HG03565 (cell line): ENCODE data around the gene PFKL.
"Not testable (repeated sequence)": the region's sequence is repeated elsewhere in the genome, so short reads cannot be mapped to it uniquely, and the experiment has no call there.

Experiments
- ATAC-seq: cut with Tn5 transposase; IDR thresholded peaks from one replicate; pipeline ENCODE4 v1.9.1; 2021; ENCODE audit warnings: mild to moderate bottlenecking, moderate library complexity; ENCODE audit not compliant: unreplicated experiment

Gene PFKL

DNA sequence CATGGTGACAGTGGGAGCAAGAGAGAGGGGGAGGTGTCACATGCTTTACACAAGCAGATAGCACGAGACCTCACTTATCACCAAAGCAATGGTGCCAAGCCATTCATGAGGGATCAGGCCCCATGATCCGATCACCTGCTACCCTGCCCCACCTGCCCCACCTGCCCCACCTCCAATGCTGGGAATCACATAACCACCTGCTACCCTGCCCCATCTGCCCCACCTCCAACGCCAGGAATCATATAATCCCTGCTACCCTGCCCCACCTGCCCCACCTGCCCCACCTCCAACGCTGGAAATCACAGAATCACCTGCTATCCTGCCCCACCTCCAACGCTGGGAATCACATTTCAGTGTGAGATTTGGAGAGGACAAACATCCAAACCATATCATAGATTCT, 24.8 kb upstream of the PFKL start:
- no peak for ATAC-seq

DNA sequence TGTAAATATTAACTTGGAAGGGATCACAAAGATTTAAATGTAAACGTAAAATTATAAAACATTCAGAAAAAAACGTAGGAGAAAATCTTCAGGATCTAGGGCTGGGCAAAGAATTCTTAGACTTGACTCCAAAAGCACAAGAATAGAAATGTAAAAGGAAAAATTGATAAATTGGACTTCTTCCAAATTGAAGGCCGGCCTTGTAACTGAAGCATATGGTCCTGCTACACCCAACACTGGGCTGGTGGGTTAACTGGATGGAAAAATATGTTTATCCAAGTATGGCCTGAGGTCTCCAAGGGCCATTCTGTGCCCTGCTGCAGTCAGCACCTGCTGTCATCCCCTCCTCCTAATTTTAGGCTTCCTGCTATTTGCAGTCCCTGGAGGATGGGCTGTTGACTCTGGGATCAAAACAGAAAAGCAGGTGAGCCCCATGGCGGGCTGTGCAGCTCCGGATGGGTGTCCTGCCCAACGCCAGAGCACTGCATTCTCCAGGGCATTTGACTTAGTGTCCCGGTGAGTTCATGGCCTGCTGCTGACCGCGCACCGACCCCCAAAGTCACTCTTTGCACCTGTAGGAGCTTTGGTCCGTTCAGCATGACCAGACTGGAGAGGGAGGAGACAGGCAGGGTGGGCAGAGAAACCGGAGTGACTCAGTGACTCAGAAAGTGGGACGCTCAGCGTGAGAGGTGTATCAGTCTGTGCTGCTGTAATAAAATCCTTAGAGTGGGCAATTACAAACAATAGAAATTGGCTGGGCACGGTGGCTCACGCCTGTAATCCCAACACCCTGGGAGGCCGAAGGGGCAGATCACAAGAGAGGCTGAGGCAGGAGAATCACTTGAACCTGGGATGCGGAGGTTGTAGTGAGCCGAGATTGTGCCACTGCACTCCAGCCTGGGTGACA, 20.2 kb upstream of the PFKL start:
- no peak for ATAC-seq

DNA sequence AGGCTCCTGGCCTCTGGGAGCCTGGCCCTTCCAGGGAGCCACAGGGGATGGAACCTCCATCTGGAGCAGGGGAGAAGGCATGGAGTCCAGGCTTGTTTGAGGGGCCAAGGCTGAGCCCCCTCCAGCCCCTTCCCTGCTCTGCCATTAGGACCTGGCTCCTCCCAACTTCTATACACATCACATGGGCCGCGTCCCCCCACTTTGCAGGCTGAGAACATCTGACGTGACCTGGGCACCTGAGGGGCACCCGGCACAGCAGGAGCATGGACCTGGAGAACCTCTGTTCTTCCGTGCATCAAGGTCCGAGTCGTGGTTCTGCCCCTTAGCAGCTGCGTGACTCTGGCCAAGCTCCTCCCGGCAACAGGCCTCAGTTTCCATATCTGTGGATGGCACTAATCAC, 18.1 kb upstream of the PFKL start:
- no peak for ATAC-seq

DNA sequence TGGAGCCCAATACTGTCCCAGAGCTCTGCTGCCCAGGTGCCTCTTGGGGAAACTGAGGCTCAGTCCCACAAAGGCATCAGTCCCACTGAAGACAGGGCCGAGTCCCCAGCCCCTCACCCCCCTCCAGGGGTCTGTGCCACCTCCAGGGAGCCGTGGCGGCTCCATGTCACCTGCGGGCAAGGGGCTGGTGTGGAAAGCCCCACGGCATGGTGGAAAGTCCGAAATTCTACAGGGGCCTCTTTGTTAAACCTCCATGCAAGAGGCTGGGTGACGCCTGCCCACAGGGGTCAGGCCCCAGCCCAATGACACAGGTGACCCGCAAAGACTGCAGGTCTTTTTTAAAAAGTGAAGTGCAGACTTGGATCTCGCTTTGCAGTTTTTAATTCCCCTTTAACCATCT, 17.5 kb upstream of the PFKL start:
- ATAC-seq: no peak

DNA sequence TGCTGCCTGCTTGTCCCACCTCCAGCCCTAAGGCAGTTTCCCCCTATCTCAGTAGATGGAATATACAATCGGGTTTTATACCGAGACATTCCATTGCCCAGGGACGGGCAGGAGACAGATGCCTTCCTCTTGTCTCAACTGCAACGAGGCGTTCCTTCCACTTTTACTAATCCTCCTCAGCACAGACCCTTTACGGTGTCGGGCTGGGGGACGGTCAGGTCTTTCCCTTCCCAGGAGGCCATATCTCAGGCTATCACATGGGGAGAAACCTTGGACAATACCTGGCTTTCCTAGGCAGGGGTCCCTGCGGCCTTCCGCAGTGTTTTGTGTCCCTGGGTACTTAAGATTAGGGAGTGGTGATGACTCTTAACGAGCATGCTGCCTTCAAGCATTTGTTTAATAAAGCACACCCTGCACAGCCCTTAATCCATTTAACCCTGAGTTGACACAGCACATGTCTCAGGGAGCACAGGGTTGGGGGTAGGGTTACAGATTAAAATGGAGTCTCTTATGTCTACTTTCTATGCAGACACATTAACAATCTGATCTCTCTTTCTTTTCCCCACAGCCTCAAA, 16.6 kb upstream of the PFKL start:
- not testable (repeated sequence) for ATAC-seq

DNA sequence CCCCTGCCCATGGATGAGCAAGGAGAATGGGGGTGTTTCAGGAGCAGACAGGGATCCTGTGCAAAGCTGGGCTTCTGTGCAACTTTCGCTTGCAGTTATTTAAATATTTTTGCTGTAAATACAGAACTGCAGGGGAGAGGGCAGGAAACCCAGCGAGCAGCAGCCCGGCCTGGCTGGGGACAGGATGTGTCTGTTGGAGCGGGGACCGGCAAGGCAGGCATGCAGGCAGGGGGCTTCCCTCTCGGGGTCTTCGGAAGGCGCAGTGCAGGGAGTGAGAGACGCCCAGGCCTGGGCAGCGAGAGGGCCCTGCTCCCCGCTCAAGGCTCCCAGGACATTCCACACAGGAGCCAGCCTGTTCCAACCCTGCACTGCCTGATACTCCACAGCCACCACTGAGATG, 15.9 kb upstream of the PFKL start:
- no peak for ATAC-seq

DNA sequence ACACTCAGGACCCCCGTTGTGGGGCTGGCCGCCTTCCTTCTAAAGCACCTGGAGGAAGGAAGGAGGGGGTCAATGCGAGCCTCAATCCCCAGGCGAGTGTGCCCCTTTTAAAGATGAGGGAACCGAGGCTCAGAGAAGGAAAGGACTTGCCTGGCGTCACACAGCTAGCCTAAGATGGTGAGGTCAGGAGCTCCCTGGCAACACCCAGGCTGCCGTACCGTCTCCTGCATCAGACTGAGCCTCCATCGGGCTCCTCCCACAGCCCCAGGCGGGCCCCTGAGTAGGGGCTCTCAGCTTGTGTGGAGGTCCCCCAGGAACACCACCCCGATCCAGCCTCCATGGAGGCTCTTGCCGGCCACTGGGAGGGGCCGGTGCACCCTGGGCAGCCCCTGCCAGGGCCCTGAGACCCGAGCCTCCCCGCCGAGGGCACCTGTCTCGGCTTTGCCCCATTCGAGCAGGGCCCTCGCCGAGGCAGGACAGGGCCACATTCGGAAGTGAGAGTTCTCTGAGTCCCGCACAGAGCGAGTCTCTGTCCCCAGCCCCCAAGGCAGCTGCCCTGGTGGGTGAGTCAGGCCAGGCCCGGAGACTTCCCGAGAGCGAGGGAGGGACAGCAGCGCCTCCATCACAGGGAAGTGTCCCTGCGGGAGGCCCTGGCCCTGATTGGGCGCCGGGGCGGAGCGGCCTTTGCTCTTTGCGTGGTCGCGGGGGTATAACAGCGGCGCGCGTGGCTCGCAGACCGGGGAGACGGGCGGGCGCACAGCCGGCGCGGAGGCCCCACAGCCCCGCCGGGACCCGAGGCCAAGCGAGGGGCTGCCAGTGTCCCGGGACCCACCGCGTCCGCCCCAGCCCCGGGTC, 14.5 kb upstream of the PFKL start, which contains the start of gene AIRE:
Gene AIRE, plus strand, starts transcription at position 739 of the 855 bp plus-strand sequence. CDS start 131 bp downstream, outside the sequence.
- no peak for ATAC-seq

DNA sequence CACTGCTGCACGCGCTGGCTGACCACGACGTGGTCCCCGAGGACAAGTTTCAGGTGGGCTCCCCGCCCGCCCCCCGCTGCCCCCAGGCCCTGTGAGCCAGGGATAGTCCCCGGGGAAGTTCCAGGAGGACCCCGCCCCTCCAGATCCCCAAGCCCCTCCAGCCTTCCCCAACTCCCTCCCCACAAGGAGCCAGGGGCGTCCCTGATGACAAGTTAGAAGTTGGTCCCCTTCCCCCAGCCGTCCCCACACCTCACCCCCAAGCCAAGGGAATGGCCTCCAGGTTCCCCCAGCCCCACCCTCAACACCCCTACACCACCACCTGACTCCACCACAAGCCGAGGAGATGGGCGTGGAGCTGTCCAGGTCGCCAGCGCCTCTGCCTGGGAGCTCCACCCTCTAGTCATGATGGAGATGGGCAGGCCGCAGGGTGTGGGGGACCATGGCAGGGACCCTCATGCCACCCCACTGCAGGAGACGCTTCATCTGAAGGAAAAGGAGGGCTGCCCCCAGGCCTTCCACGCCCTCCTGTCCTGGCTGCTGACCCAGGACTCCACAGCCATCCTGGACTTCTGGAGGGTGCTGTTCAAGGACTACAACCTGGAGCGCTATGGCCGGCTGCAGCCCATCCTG, 13.7 kb upstream of the PFKL start:
- no peak for ATAC-seq

DNA sequence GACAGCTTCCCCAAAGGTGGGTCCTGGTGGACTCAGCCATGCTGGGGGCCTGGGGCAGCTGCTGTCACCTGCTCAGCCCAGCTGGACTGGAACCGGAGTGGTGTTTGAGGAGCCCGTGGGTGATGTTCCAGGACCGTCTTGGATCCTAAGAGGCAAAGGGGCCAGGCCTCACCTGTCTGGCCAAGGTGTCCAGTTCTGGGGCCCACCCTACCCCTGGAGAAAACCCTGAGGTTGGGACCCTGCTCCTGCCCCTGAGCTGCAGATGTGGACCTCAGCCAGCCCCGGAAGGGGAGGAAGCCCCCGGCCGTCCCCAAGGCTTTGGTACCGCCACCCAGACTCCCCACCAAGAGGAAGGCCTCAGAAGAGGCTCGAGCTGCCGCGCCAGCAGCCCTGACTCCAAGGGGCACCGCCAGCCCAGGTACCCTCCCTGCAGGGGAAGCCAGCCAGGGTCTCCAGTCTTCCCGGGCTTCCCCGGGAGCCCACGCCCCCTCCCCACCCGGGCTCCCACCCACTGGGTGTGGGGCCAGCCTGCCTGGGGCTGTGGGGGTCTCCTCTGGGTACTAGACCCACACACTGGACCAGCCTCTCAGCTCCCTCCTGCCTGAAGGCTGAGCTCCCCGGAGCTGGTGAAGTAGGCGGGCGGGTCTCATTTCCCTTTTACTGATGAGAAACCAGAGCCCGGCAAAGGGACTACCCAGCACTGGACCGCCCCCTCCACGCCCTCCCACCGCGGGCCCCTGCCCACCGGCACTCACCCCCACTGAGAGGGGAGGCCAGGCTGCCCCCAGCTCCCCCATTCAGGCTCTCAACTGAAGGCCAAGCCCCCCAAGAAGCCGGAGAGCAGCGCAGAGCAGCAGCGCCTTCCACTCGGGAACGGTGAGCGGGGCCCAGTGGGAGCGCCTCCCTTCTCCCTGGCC, 12.9 kb upstream of the PFKL start:
- ATAC-seq: no peak

DNA sequence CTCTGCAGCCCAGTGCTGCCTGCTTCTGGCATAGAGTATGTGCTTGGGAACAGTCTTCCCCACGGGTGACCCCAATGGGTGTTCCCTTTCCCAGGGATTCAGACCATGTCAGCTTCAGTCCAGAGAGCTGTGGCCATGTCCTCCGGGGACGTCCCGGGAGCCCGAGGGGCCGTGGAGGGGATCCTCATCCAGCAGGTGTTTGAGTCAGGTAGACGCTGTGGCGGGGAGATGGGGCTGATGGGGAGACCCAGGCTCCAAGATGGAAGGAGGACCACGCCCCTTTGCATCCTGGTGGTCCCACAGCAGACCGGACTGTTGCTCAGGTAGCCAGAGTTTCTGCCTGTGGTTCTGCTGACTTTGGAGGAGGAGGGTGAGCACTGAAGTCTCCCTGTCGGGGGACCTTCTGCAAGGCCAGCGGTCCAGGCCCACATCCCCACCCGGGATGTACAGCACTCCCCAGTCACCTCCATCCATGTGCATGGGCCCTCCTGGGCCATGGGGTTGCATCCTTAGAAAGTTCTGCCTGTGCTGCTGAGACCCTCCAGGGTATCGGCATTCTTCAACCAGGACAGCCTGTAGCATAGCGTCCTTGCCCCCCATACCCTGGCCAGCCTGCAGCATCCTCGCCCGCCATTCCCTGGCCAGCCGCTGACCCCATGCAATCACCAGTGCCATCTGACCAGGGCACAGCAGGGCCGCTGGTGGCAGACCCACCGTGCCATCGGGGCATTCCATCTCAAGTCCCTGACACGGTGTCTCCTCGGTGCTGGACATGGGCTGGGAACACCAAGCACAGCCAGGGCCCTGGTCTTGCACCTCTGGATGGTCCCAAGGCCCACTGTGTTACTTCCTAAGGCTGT, 11.4 kb upstream of the PFKL start:
- ATAC-seq: no peak

DNA sequence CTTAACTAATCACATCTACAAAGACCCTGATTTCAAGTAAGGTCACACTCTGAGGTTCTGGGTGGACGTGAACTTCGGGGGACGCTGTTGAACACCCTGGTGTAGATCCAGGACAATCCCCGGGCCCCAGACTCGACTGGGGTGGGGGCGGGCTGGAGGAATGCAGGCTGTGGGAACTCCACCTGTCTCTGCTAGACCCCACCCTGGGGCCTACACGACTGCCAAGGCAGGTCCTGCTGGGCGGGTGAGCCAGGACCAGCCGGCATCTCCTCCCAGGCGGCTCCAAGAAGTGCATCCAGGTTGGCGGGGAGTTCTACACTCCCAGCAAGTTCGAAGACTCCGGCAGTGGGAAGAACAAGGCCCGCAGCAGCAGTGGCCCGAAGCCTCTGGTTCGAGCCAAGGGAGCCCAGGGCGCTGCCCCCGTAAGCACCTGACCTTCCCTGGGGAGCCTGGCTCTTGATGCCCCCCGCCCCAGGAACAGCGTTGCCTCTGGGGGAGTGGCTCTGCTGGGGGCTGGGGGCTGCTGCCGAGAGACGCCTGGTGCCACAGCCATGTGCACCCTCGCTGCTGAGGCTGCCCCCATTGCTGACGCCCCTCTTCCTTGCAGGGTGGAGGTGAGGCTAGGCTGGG, 10.4 kb upstream of the PFKL start:
- no peak for ATAC-seq

DNA sequence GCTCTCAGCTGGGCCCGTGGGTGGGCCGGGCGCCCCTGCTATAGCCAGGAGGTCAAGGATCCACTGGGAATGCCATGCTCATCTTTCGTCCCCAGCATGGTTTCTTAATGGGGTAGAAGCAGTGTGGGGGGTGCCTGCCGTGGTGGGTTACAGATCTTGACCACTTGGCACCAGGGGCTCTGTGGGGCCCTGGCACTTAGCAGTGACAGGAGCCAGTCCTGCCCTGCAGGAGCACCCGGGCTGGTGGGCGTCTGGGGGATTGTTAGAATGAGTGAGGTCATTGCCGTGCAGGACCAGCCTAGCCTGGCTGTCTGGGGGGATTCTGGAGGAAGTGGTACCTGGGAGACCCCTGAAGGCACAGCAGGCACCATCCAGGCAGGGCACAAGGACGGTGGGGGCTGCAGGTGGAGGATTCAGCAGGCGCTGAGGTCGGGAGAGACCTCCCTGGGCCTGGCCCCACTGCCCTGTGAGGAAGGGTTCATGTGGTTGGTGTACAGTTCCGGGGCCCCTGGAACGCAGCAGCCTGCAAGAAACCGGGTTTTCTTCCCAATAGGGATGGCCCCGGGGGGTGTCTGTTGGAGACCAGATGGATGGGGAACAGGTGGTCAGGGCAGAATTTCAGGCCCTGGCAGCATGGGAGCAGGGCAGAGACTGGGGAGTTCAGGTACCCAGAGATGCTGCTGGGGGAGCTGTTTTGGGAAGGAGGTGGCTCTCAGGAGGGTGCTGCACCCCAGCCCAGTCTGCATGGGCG, 9.4 kb upstream of the PFKL start:
- ATAC-seq: no peak

DNA sequence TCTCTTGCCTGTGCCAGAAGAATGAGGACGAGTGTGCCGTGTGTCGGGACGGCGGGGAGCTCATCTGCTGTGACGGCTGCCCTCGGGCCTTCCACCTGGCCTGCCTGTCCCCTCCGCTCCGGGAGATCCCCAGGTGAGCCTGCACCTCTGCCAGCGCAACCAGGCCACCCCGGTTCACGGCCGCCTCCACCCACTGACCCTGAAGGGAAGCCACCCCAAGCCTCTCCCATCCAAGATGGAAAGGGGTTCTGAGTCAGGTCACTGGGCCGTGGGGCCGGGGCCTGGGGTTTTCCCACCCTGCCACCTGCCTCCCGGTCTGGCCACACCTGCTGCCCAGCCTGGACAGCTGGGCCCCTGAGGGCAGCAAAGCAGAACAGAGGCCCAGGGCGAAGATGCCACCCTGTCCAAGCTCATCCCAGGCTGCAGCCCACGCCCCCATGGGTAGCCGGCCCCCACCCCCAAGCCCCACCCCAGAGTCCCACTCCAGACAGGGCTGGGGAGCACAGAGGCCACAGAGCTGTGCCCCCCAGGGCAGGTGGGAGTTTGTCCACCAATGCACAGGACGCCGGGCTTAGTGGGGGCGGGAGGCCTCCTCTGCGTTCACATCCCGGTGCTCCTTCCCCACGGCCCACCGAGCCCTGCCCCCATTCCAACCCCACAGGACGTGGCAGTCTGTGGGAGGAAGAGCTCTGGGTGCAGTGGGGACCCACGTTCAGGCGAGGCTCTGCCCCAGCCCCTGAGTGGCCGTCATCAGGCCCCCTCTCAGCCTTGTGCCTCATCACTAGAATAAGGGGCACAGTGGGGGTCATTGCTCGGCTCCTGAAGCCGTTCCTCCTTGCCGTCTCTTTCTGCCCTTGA, 8.5 kb upstream of the PFKL start:
- no peak for ATAC-seq

DNA sequence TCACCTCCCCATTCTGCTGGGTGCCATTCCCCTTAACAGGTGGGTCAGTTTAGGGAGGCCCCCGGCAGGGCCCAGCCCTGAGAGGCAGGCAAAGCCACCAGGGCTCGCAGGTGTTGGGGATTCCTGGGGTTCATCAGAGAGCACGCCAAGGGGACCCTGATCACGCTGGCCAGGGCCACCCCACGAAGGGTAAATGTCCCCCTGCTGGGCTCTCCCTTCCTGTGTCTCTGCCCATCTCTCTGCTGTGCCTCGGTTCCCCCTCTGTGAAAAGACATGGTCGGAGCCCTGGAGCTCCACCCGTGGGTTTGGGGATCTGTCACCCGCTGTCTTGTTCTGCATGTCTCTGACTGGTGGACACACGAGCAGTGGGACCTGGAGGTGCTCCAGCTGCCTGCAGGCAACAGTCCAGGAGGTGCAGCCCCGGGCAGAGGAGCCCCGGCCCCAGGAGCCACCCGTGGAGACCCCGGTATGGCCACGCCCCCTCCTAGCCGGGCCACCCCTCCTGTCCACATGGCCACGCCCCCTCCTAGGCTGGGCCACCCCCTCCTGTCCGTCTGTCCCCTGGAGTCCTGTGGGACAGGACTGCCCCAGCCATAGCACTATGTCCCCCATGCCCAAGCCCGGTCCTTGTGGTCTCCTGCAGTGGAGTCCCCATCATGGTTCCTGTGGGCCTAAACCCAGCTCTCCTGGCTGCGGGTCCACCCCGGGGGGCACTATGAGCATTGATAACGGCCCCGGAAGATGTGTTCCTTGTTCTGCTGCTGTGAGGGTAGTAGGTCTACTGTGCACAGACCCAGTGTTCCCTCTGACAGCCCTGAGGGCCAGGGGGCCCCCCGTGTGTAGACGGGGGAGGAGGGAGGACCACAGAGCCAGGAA, 7.7 kb upstream of the PFKL start:
- no peak for ATAC-seq

DNA sequence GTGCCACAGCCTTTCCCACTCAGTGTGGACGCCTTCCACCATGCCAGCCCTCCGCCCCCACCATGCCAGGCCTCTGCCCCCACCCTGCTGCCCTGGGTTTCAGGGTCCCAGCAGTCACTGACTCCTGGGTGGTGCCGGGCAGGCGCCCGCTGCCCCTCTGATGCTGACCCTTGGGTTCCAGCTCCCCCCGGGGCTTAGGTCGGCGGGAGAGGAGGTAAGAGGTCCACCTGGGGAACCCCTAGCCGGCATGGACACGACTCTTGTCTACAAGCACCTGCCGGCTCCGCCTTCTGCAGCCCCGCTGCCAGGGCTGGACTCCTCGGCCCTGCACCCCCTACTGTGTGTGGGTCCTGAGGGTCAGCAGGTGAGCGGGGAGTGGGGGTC, 7.0 kb upstream of the PFKL start:
- no peak for ATAC-seq
